Activated naive CD8-positive, alpha-beta T cell (primary cell): ENCODE data around the gene SNRPD2.
A peak's percentile ranks its signal among the peaks of the same experiment; 100 is the strongest.
"Not testable (repeated sequence)": the region's sequence is repeated elsewhere in the genome, so short reads cannot be mapped to it uniquely, and the experiment has no call there.

ENCODE experiments used
- H3K27ac Mint-ChIP-seq: one replicate; pipeline ENCODE4 v1.8.0; 2021; ENCODE audit warnings: mixed read lengths
- H3K27me3 Mint-ChIP-seq: one replicate; pipeline ENCODE4 v1.8.0; 2021; ENCODE audit warnings: mixed read lengths
- H3K36me3 Mint-ChIP-seq: one replicate; pipeline ENCODE4 v1.8.0; 2021; ENCODE audit warnings: mixed read lengths
- H3K4me1 Mint-ChIP-seq: one replicate; pipeline ENCODE4 v1.8.0; 2021; ENCODE audit warnings: low read depth, mixed read lengths
- H3K4me3 Mint-ChIP-seq: one replicate; pipeline ENCODE4 v1.8.0; 2021; ENCODE audit warnings: mild to moderate bottlenecking, mixed read lengths
- H3K9me3 Mint-ChIP-seq: one replicate; pipeline ENCODE4 v1.8.0; 2021; ENCODE audit warnings: low read depth, mixed read lengths

The SNRPD2 gene

GRCh38 chr19:45691516-45692186, at the start of gene SNRPD2:
TSS of gene SNRPD2 (minus strand) at chr19:45691953. CDS start at chr19:45691888, 65 bp downstream.
- Mint-ChIP-seq H3K4me3 (peak within 1 kb of the TSS; percentile 98), H3K36me3 (peaks cover 5% of the 10 kb centered on the region), H3K9me3 (no peaks in the 10 kb centered on the region), H3K4me1 (peaks cover 19% of the 10 kb centered on the region), H3K27ac (peak within 1 kb of the TSS; percentile 99), H3K27me3 (no peaks in the 10 kb centered on the region)

GRCh38 chr19:45739498-45740439, 48.0 kb upstream of the SNRPD2 start:
- Mint-ChIP-seq H3K4me1 (no peaks in the 10 kb centered on the region), H3K9me3 (no peaks in the 10 kb centered on the region), H3K27me3 (peaks cover 2% of the 10 kb centered on the region), H3K36me3 (no peaks in the 10 kb centered on the region), H3K27ac (no peak overlapping the region), H3K4me3 (no peak overlapping the region)

- Mint-ChIP-seq H3K27me3 (no peaks in the 10 kb centered on the region), H3K4me3 (no peak within 1 kb of the TSS), H3K36me3 (no peaks in the 10 kb centered on the region), H3K27ac (no peak within 1 kb of the TSS), H3K9me3 (no peaks in the 10 kb centered on the region), H3K4me1 (peaks cover 20% of the 10 kb centered on the region)
Observed at GRCh38 chr19:45733160-45733810, 41.5 kb upstream of the SNRPD2 start, which contains the start of gene MEIOSIN. TSS of gene MEIOSIN (plus strand) at chr19:45733439. CDS start at chr19:45735377, 1,938 bp downstream.

GRCh38 chr19:45730368-45731288, 38.9 kb upstream of the SNRPD2 start, which contains the start of gene FBXO46:
TSS of gene FBXO46 (minus strand) at chr19:45730896. CDS start at chr19:45713495, 17,401 bp downstream.
- Mint-ChIP-seq H3K4me3 (peak within 1 kb of the TSS; percentile 98), H3K27me3 (no peaks in the 10 kb centered on the region), H3K9me3 (no peaks in the 10 kb centered on the region), H3K27ac (peak within 1 kb of the TSS; percentile 88), H3K4me1 (peaks cover 36% of the 10 kb centered on the region), H3K36me3 (no peaks in the 10 kb centered on the region)

- Mint-ChIP-seq H3K4me1 (peaks cover 36% of the 10 kb centered on the region), H3K9me3 (no peaks in the 10 kb centered on the region), H3K36me3 (no peaks in the 10 kb centered on the region), H3K4me3 (peak overlapping the region; percentile 98), H3K27me3 (no peaks in the 10 kb centered on the region), H3K27ac (peak overlapping the region; percentile 84)
Observed at GRCh38 chr19:45729800-45730290, 38.1 kb upstream of the SNRPD2 start.

- Mint-ChIP-seq H3K4me3 (peak overlapping the region; percentile 53), H3K4me1 (peaks cover 40% of the 10 kb centered on the region)
- H3K27ac Mint-ChIP-seq, H3K36me3 Mint-ChIP-seq, H3K27me3 Mint-ChIP-seq, H3K9me3 Mint-ChIP-seq: not testable (repeated sequence)
Observed at GRCh38 chr19:45728683-45729082, 36.9 kb upstream of the SNRPD2 start.

GRCh38 chr19:45720065-45720464, 28.3 kb upstream of the SNRPD2 start:
- not testable (repeated sequence) for H3K27ac Mint-ChIP-seq, H3K27me3 Mint-ChIP-seq, H3K4me3 Mint-ChIP-seq, H3K36me3 Mint-ChIP-seq, H3K9me3 Mint-ChIP-seq
- H3K4me1 Mint-ChIP-seq: peaks cover 41% of the 10 kb centered on the region

GRCh38 chr19:45717983-45718650, 26.4 kb upstream of the SNRPD2 start:
- H3K27ac Mint-ChIP-seq: peak overlapping the region; percentile 77
- no peaks in the 10 kb centered on the region for H3K9me3 Mint-ChIP-seq
- peaks cover 44% of the 10 kb centered on the region for H3K4me1 Mint-ChIP-seq
- peaks cover 4% of the 10 kb centered on the region for H3K36me3 Mint-ChIP-seq
- peak overlapping the region; percentile 94 for H3K4me3 Mint-ChIP-seq
- no peaks in the 10 kb centered on the region for H3K27me3 Mint-ChIP-seq

- Mint-ChIP-seq H3K9me3 (no peaks in the 10 kb centered on the region), H3K4me3 (peak overlapping the region; percentile 94), H3K36me3 (peaks cover 4% of the 10 kb centered on the region), H3K4me1 (peaks cover 42% of the 10 kb centered on the region), H3K27ac (peak overlapping the region; percentile 97), H3K27me3 (no peaks in the 10 kb centered on the region)
Observed at GRCh38 chr19:45717131-45717982, 25.6 kb upstream of the SNRPD2 start.

- no peaks in the 10 kb centered on the region for H3K27me3 Mint-ChIP-seq
- peak overlapping the region; percentile 94 for H3K4me3 Mint-ChIP-seq
- peaks cover 42% of the 10 kb centered on the region for H3K4me1 Mint-ChIP-seq
- no peaks in the 10 kb centered on the region for H3K9me3 Mint-ChIP-seq
- H3K36me3 Mint-ChIP-seq: peaks cover 4% of the 10 kb centered on the region
- H3K27ac Mint-ChIP-seq: peak overlapping the region; percentile 97
Observed at GRCh38 chr19:45716359-45717130, 24.8 kb upstream of the SNRPD2 start.

GRCh38 chr19:45715139-45715538, 23.4 kb upstream of the SNRPD2 start:
- Mint-ChIP-seq H3K27me3 (no peaks in the 10 kb centered on the region), H3K9me3 (no peaks in the 10 kb centered on the region), H3K27ac (no peak overlapping the region), H3K36me3 (peaks cover 4% of the 10 kb centered on the region), H3K4me3 (peak overlapping the region; percentile 20), H3K4me1 (peaks cover 49% of the 10 kb centered on the region)

- H3K4me3 Mint-ChIP-seq: no peak overlapping the region
- H3K36me3 Mint-ChIP-seq: no peaks in the 10 kb centered on the region
- H3K27me3 Mint-ChIP-seq: no peaks in the 10 kb centered on the region
- H3K4me1 Mint-ChIP-seq: peaks cover 44% of the 10 kb centered on the region
- no peaks in the 10 kb centered on the region for H3K9me3 Mint-ChIP-seq
- H3K27ac Mint-ChIP-seq: no peak overlapping the region
Observed at GRCh38 chr19:45713141-45713540, 21.4 kb upstream of the SNRPD2 start.
